OCI-LY1 (cell line): ENCODE results near the gene MFAP4.

Experiments
- H2AFZ ChIP-seq: fragments of 200-600 bp; sonication (generic), shearing (Covaris generic); 2 replicates; pipeline ENCODE4 v1.6.0; 2014; ENCODE audit warnings: antibody characterized with exemption, mild to moderate bottlenecking, low read length
- H3F3A ChIP-seq: fragments of 200-600 bp; sonication (generic), shearing (Covaris generic); 2 replicates; pipeline ENCODE4 v1.6.0; 2014; ENCODE audit warnings: mild to moderate bottlenecking, antibody characterized with exemption, low read length, moderate library complexity; ENCODE audit not compliant: insufficient read depth
- H3K27ac ChIP-seq: fragments of 200-600 bp; sonication (generic); 2 replicates; pipeline ENCODE4 v1.5.1; 2014; ENCODE audit warnings: low read length, mixed run types, mild to moderate bottlenecking, low read depth; ENCODE audit not compliant: poor library complexity, severe bottlenecking
- H3K27me3 ChIP-seq: fragments of 200-600 bp; sonication (generic); 2 replicates; pipeline ENCODE4 v1.6.0; 2014; ENCODE audit warnings: antibody characterized with exemption, mild to moderate bottlenecking, low read length, moderate library complexity; ENCODE audit not compliant: insufficient read depth
- H3K36me3 ChIP-seq: fragments of 200-600 bp; sonication (generic); 2 replicates; pipeline ENCODE4 v1.6.1; 2014; ENCODE audit warnings: mild to moderate bottlenecking, antibody characterized with exemption, low read length, moderate library complexity, mixed read lengths; ENCODE audit not compliant: insufficient read depth
- H3K4me1 ChIP-seq: fragments of 200-600 bp; sonication (generic); 2 replicates; pipeline ENCODE4 v1.5.1; 2014; ENCODE audit warnings: mild to moderate bottlenecking, low read length, moderate library complexity; ENCODE audit not compliant: insufficient read depth, severe bottlenecking
- H3K4me2 ChIP-seq: fragments of 200-600 bp; sonication (generic), shearing (Covaris generic); 2 replicates; pipeline ENCODE4 v1.6.1; 2014; ENCODE audit warnings: low read length
- H3K4me3 ChIP-seq: fragments of 200-600 bp; sonication (generic); 2 replicates; pipeline ENCODE4 v1.5.1; 2014; ENCODE audit warnings: low read length, low read depth, mild to moderate bottlenecking, mixed read lengths; ENCODE audit not compliant: poor library complexity, severe bottlenecking
- H3K79me2 ChIP-seq: fragments of 200-600 bp; shearing (Covaris generic); 2 replicates; pipeline ENCODE4 v1.6.1; 2016; ENCODE audit warnings: mixed run types, low read length, mixed read lengths; ENCODE audit not compliant: insufficient read depth
- H3K9ac ChIP-seq: fragments of 200-600 bp; sonication (generic), shearing (Covaris generic); 2 replicates; pipeline ENCODE4 v1.6.1; 2014; ENCODE audit warnings: mild to moderate bottlenecking, low read length, mixed read lengths
- H3K9me2 ChIP-seq: fragments of 200-600 bp; sonication (generic), shearing (Covaris generic); 2 replicates; pipeline ENCODE4 v1.6.1; 2014; ENCODE audit warnings: low read depth, mild to moderate bottlenecking, low read length, mixed read lengths
- H3K9me3 ChIP-seq: fragments of 200-600 bp; shearing (Covaris generic); 2 replicates; pipeline ENCODE4 v1.6.1; 2014; ENCODE audit warnings: low read length, mixed read lengths
- H4K20me1 ChIP-seq: fragments of 200-600 bp; sonication (generic), shearing (Covaris generic); 2 replicates; pipeline ENCODE4 v1.6.0; 2016; ENCODE audit warnings: mild to moderate bottlenecking, low read length; ENCODE audit not compliant: insufficient read depth
- EZH2 ChIP-seq: fragments of 200-600 bp; sonication (generic), shearing (Covaris generic); IDR thresholded peaks from 2 replicates; pipeline ENCODE4 v1.8.0; 2017; ENCODE audit warnings: borderline replicate concordance, mixed run types, mild to moderate bottlenecking, antibody characterized with exemption, low read length, moderate library complexity, mixed read lengths
- TF ChIP-seq, protein P1 (sequence below): fragments of 200-600 bp; sonication (generic), shearing (Covaris generic); IDR thresholded peaks from 2 replicates; pipeline ENCODE4 v1.5.1; 2017; ENCODE audit warnings: mild to moderate bottlenecking, antibody characterized with exemption, low read length, moderate library complexity, mixed read lengths

The MFAP4 gene

DNA sequence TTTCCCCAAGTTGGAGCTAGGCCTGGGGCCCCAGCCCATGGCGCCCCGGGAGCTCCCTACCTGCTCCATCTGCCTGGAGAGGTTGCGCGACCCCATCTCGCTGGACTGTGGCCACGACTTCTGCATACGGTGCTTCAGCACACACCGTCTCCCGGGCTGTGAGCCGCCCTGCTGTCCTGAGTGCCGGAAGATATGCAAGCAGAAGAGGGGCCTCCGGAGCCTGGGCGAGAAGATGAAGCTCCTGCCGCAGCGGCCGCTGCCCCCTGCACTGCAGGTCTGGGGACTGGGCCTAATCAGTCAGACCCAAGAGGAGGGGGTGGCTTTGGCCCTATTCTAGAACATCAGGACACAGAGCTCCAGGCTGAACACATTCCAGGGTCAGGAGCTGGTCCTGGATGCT, 25.5 kb upstream of the MFAP4 start:
- Histone ChIP-seq H2AFZ (no peak overlapping the region), H3K9ac (no peak overlapping the region), H3K9me3 (no peaks in the 10 kb centered on the region), H3F3A (no peaks in the 10 kb centered on the region), H3K27ac (no peak overlapping the region), H3K9me2 (no peaks in the 10 kb centered on the region), H3K27me3 (peaks cover 4% of the 10 kb centered on the region; the same call in 1 of the 2 replicates), H3K4me2 (no peak overlapping the region), H3K4me3 (no peak overlapping the region), H3K36me3 (no peaks in the 10 kb centered on the region), H4K20me1 (no peaks in the 10 kb centered on the region), H3K79me2 (no peaks in the 10 kb centered on the region), H3K4me1 (no peaks in the 10 kb centered on the region)
- no peak for TF ChIP-seq EZH2
- TF ChIP-seq, protein P1, sequence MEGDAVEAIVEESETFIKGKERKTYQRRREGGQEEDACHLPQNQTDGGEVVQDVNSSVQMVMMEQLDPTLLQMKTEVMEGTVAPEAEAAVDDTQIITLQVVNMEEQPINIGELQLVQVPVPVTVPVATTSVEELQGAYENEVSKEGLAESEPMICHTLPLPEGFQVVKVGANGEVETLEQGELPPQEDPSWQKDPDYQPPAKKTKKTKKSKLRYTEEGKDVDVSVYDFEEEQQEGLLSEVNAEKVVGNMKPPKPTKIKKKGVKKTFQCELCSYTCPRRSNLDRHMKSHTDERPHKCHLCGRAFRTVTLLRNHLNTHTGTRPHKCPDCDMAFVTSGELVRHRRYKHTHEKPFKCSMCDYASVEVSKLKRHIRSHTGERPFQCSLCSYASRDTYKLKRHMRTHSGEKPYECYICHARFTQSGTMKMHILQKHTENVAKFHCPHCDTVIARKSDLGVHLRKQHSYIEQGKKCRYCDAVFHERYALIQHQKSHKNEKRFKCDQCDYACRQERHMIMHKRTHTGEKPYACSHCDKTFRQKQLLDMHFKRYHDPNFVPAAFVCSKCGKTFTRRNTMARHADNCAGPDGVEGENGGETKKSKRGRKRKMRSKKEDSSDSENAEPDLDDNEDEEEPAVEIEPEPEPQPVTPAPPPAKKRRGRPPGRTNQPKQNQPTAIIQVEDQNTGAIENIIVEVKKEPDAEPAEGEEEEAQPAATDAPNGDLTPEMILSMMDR, result no peak

DNA sequence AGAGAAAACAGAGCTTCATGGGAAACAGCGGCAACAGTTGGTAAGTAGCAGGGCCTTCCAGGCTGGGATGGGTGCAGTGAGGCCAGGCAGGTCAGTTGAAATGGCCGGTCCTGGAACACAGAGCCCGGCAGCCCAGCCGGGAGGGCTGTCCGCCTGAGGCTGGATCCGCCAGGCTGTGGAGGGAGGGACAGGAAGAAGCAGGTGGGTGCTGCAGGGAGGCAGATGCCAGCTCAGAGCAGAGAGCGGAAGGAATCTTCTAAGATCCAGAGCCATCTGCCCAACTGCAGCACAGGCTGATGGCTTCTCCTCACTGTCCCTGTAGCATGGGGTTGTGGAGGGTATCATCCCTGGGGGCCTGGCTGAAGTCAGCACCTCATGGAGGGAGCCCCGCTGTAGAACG, 24.6 kb upstream of the MFAP4 start:
- H3K4me1 ChIP-seq, result no peaks in the 10 kb centered on the region
- H3K27ac ChIP-seq, result no peak overlapping the region
- H3K9ac ChIP-seq, result no peak overlapping the region
- H3F3A ChIP-seq, result no peaks in the 10 kb centered on the region
- no peak overlapping the region for H2AFZ ChIP-seq
- H3K4me2 ChIP-seq, result no peak overlapping the region
- H3K4me3 ChIP-seq, result no peak overlapping the region
- peaks cover 4% of the 10 kb centered on the region; the same call in 1 of the 2 replicates for H3K27me3 ChIP-seq
- no peak for TF ChIP-seq EZH2
- TF ChIP-seq, protein P1, result no peak
- H3K9me2 ChIP-seq, result no peaks in the 10 kb centered on the region
- H3K79me2 ChIP-seq, result no peaks in the 10 kb centered on the region
- no peaks in the 10 kb centered on the region for H3K36me3 ChIP-seq
- no peaks in the 10 kb centered on the region for H4K20me1 ChIP-seq
- no peaks in the 10 kb centered on the region for H3K9me3 ChIP-seq

DNA sequence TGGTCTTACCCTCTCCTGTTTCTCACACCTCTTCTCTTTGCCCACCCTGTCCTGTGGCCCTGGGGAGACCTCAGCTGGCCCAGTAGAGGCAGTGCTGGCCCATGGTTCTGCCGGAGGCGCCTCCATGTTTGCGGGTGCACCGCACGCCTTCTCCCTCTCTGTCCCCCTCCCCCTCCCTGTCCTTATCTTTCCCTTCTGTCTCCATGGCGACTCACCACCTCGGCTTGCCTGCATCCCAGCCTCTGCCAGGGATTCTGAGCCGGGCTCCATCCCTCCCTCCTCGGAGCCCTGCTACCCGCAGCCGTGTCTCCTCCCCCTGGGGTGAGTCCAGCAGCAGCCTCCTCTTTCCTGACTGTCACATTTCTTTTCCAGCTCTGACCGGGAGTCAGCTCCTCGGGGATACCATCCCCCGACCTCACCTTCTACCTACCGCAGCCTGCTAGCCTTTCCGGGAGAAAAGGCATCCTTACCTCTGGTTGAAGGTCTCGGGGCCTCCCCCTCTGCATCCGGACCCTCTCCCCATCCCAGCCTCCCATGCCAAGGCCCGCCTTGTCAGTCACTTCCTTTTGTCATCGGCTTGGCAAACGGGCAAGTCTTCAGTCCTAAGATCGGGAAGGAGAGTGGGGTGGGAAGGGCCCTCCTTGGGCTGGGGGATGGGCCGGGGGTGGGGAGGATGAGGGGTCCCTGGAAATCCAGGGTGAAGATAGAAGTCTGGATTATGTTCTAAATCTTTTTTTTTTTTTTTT, 24.1 kb upstream of the MFAP4 start, which contains the start of gene RNF112:
RNF112 (plus strand) TSS at position 358 of the 746 bp plus-strand sequence; CDS start at position 535, 177 bp downstream.
- Histone ChIP-seq H3K27ac (no peak within 1 kb of the TSS), H3K4me1 (no peaks in the 10 kb centered on the region), H3K9me3 (no peaks in the 10 kb centered on the region), H4K20me1 (no peaks in the 10 kb centered on the region), H3K4me2 (no peak within 1 kb of the TSS), H3K79me2 (no peaks in the 10 kb centered on the region), H2AFZ (no peak within 1 kb of the TSS), H3K9me2 (no peaks in the 10 kb centered on the region), H3K4me3 (no peak within 1 kb of the TSS), H3K27me3 (peaks cover 4% of the 10 kb centered on the region; the same call in 1 of the 2 replicates), H3K36me3 (no peaks in the 10 kb centered on the region), H3F3A (no peaks in the 10 kb centered on the region), H3K9ac (no peak within 1 kb of the TSS)
- no peak for TF ChIP-seq EZH2
- TF ChIP-seq, protein P1, result no peak
